Peyer's patch (tissue), 4 donors: ENCODE results near the gene HMMR.

Source experiments
- CTCF ChIP-seq, 6 experiments: fragments of 450-650 bp in 4 of 6; fragments of 200-600 bp in 2 of 6; sonication (generic) in 1 of 6; IDR thresholded peaks; one replicate each; pipeline ENCODE4 v1.5.1; 2017 to 2019; ENCODE audit warnings: antibody characterized with exemption in 6 of 6, mild to moderate bottlenecking in 3 of 6, moderate library complexity in 1 of 6
- POLR2A ChIP-seq, 2 donors: fragments of 450-650 bp; IDR thresholded peaks; one replicate each; pipeline ENCODE4 v1.5.1; 2017; ENCODE audit warnings: antibody characterized with exemption in 2 of 2, mild to moderate bottlenecking in 2 of 2, moderate library complexity in 2 of 2

GRCh38 chr5:163458778-163459385 lies 1.6 kb upstream of the HMMR start:
- TF ChIP-seq CTCF (IDR thresholded peaks at IDR 0.05) (no peak), POLR2A (IDR thresholded peaks at IDR 0.05) (no peak)
